Measurements from ENCODE around the gene MLEC.
"Not testable (repeated sequence)": the region's sequence is repeated elsewhere in the genome, so short reads cannot be mapped to it uniquely, and the experiment has no call there.

Gene MLEC

GRCh38 chr12:120662879-120663278 lies 24.1 kb upstream of the MLEC start:
- DNase-seq (ENCODE audit: low spot score), result no peak

- DNase-seq (ENCODE audit: low spot score), result no peak
These were observed 23.2 kb upstream of the MLEC start for GRCh38 chr12:120663741-120664140.

- DNase-seq (ENCODE audit: low spot score), result no peak
These were observed 20.2 kb upstream of the MLEC start for GRCh38 chr12:120666571-120667390.

DNA sequence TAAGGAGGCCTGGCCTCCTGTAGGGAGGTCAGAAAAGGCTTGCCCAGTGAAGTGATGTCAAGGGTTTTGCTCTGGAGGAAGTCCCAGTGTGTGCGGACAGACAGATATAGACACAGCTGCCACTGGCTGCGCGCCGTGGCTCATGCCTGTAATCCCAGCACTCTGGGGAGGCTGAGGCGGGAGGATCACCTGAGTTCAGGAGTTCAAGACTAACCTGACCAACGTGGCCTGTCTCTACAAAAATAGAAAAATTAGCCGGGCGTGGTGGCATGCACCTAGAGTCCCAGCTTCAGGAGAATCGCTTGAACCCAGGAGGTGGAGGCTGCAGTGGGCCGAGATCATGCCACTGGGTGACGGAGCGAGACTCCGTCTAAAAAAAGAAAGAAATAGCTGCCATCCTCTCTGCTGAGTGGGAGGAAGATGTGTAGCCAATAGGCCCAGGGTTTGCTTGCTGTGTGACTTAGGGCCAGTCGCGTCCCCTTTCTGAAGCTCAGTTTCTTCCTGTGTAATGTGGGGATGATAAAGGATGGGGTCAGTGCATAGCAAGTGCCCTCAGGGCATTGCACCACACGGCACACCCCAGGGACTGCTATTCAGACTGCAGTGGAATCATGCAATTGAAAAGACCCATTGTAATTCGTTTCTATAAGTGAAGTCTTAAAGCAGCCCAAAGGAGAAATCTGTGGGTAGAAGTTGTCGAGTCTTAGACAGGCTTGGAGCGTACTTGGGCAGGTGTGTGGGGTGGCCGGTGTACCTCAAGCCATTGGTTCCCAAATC lies 18.7 kb upstream of the MLEC start:
- no peak for DNase-seq (ENCODE audit: low spot score)

GRCh38 chr12:120668868-120669840 lies 17.8 kb upstream of the MLEC start:
- DNase-seq (ENCODE audit: low spot score), result peak; percentile 69

- DNase-seq (ENCODE audit: low spot score), result not testable (repeated sequence)
These were observed 16.7 kb upstream of the MLEC start for GRCh38 chr12:120670237-120670636.

DNA sequence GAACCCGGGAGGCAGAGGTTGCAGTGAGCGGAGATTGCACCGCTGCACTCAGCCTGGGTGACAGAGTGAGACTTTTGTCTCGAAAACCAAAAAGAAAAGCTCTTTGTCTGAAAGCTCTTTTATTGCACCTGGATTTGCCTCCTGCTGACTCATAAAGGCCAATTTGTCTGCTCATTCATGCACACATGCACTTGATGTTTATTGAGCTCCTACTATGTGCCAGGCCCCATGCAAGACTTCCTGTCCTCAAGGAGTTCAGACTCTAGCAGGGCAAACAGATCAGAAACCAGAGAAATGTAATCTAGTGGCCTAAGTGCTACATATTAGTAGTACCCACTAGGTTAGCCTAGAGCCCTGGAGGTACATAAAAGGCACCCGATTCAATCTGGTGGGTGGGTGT lies 16.3 kb upstream of the MLEC start:
- DNase-seq (ENCODE audit: low spot score), result no peak

GRCh38 chr12:120674097-120674636 lies 12.8 kb upstream of the MLEC start:
- DNase-seq (ENCODE audit: low spot score), result no peak

DNA sequence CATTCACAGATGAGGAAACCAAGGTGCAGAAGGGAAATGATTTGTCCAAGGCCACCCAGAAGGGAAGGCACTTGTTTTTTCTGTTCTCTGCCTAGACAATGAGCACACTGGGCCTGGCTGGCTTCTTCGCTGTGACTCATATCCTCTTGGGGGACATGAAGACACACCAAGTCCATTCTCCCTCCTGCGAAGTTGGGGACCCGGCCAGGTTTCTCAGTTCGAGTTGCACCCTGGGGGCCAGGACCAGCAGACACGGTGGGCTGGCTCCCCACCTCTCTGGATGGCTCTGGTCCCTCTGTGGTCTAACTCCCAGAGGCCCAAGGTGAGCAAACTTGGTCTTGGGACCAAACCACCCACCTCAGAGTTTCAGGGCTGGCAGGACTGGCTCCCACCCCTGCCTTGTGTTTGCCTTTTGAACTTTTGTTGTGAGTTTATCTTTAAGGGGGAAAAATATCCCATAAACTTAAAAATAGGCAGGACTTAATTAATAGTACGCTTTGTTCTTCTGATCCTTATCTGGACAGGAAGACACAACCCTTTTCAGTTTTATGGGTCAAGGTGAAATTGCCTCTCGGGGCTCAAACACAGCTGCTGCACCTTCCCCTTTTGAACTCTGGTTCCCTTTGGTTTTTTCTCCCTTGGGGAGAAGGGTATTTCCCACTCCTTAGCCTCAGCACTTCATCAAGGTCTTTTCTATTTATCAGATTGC lies 9.0 kb upstream of the MLEC start:
- DNase-seq (ENCODE audit: low spot score), result no peak

GRCh38 chr12:120678572-120678971 lies 8.4 kb upstream of the MLEC start:
- no peak for DNase-seq (ENCODE audit: low spot score)

GRCh38 chr12:120680165-120680738 lies 6.7 kb upstream of the MLEC start:
- no peak for DNase-seq (ENCODE audit: low spot score)

- no peak for DNase-seq (ENCODE audit: low spot score)
These were observed 2.4 kb upstream of the MLEC start for GRCh38 chr12:120684523-120684932.

- no peak for DNase-seq (ENCODE audit: low spot score)
These were observed 1.4 kb upstream of the MLEC start for GRCh38 chr12:120685522-120685921.

- DNase-seq (ENCODE audit: low spot score), result peak; percentile 99
These were observed 729 bp upstream of the MLEC start for GRCh38 chr12:120686151-120686689.

- DNase-seq (ENCODE audit: low spot score), result peak; percentile 62
These were observed 785 bp downstream of the MLEC start for GRCh38 chr12:120687578-120688289.

DNA sequence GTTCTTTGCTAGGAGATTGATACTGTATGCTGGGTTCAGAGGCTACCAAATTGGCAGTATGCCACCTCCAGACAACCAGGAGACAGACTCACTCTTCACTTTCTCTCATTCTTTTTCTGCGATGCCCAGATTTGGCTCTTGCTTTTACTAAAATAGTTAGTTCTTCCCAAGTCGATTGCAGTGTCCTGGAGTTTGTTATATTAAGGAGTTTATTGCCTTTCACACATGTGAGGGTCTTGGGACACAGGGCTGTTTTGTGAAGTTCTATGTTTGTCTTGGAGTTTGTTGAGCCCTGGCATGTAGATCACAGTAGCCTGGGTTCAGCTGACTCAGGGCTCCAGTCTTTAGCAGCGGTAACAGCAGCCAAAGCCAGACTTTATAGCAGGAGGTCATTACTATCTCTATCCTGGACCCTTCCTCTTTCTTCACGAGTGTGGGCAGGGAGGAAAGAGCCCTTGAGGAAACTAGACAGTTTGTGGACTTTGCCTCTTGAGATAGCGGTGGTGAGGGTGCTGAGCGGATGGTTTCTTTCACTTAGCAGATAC lies 1.6 kb downstream of the MLEC start:
- no peak for DNase-seq (ENCODE audit: low spot score)

- no peak for DNase-seq (ENCODE audit: low spot score)
These were observed 2.6 kb downstream of the MLEC start for GRCh38 chr12:120689397-120690082.

- no peak for DNase-seq (ENCODE audit: low spot score)
These were observed 3.1 kb downstream of the MLEC start for GRCh38 chr12:120690083-120690450.

DNA sequence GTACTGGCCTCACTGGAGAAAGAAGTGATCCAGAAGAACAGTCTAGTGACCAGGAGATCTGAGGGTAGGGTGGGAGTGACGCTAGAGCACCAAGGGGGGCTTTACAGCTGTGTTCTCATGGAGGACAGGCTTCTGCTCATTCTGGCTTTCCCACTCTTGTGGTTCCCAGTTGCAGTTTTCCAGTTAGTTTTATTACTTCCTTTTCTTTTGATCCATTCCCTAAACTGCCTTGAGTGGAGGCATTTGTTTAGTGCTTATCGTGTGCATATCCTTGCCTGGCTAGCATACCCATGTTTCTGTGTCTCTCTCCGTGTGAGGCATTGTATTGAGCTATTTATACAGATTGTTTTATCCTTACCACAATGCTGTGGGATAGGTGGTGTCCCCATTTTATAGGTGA lies 4.0 kb downstream of the MLEC start:
- no peak for DNase-seq (ENCODE audit: low spot score)

Data from ecto neural progenitor cell (in vitro differentiated cells).